ENCODE results near the gene MYL2.

DNA sequence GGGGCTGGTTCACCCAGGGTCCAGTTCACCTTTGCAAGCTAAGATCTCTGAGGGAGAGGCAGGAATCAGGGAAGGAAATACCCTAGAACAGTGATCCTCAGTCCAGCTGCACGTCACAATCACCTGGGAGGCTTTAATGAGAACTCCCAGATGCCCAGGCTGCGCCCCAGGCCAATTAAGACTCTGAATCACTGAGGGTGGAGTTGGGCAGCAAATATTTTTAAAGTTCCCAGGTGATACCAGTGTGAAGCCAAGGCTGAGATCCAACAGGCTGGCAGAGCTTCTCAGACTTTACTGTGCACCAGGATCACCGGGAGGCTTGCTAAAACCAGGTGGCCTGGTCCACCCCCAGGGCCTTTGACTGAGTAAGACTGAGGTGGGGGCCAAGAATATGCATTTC, 23.8 kb downstream of the MYL2 start:
- no peak for TF ChIP-seq HCFC1 (IDR thresholded peaks at IDR 0.05; ENCODE audit: low read length)
- TF ChIP-seq RBBP5 (conservative IDR thresholded peaks at IDR 0.05): no peak
- TF ChIP-seq, protein P1, sequence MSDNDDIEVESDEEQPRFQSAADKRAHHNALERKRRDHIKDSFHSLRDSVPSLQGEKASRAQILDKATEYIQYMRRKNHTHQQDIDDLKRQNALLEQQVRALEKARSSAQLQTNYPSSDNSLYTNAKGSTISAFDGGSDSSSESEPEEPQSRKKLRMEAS (IDR thresholded peaks at IDR 0.05; ENCODE audit: low read depth, low read length): no peak
- no peak for TF ChIP-seq EP300 (IDR thresholded peaks at IDR 0.05; ENCODE audit: borderline replicate concordance in 1 of 2, control insufficient read depth in 1 of 2, low read depth in 2 of 2, low read length in 2 of 2)
- TF ChIP-seq IRF3 (IDR thresholded peaks at IDR 0.05): no peak
- TF ChIP-seq, protein P2, sequence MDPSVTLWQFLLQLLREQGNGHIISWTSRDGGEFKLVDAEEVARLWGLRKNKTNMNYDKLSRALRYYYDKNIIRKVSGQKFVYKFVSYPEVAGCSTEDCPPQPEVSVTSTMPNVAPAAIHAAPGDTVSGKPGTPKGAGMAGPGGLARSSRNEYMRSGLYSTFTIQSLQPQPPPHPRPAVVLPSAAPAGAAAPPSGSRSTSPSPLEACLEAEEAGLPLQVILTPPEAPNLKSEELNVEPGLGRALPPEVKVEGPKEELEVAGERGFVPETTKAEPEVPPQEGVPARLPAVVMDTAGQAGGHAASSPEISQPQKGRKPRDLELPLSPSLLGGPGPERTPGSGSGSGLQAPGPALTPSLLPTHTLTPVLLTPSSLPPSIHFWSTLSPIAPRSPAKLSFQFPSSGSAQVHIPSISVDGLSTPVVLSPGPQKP (IDR thresholded peaks at IDR 0.05; ENCODE audit: low read depth, low read length): no peak
- TF ChIP-seq BHLHE40 (IDR thresholded peaks at IDR 0.05; ENCODE audit: borderline replicate concordance in 1 of 2, low read depth in 2 of 2, low read length in 1 of 2): no peak
- no peak for TF ChIP-seq SMAD1 (IDR thresholded peaks at IDR 0.05; ENCODE audit: low read depth, partially characterized antibody)
- TF ChIP-seq EZH2 (IDR thresholded peaks at IDR 0.05; ENCODE audit: borderline replicate concordance, control insufficient read depth, low read depth, low read length): no peak
- TF ChIP-seq POLR2A (IDR thresholded peaks at IDR 0.05; ENCODE audit: low read depth, low read length): no peak

All from GM12878 (cell line).